Aorta (tissue), 5 donors: ENCODE measurements around the gene FAM234B. TPM values are rescaled to one million over a fixed set of nuclear protein-coding genes. Genes with fewer than 3 reads are reported as not detected.

Source experiments
- ATAC-seq: fragments of 200-7000 bp; cut with Tn5 transposase; one replicate; pipeline ENCODE4 v1.9.1; 2022; ENCODE audit warnings: moderate library complexity; ENCODE audit not compliant: low FRiP score
- DNase-seq, 2 donors: peaks; one replicate each; pipeline ENCODE4 v3.0.0-alpha.2; 2020
- H3K27ac ChIP-seq, 2 donors: one replicate each; pipeline ENCODE4 v1.5.1; 2013; ENCODE audit warnings: low read length in 2 of 2, mild to moderate bottlenecking in 2 of 2, moderate library complexity in 2 of 2, control low read depth in 1 of 2, inconsistent platforms in 1 of 2, low read depth in 1 of 2
- H3K27me3 ChIP-seq, 2 donors: one replicate each; pipeline ENCODE4 v1.6.1; 2013; ENCODE audit warnings: control low read depth in 1 of 2, low read length in 1 of 2, mild to moderate bottlenecking in 1 of 2, moderate library complexity in 1 of 2; ENCODE audit not compliant: insufficient read depth in 2 of 2, control insufficient read depth in 1 of 2
- H3K36me3 ChIP-seq, 2 donors: one replicate each; pipeline ENCODE4 v1.6.1; 2013; ENCODE audit warnings: control low read depth in 1 of 2, low read length in 1 of 2, mild to moderate bottlenecking in 1 of 2; ENCODE audit not compliant: insufficient read depth in 2 of 2, control insufficient read depth in 1 of 2
- H3K4me1 ChIP-seq, 2 donors: one replicate each; pipeline ENCODE4 v1.6.1; 2013; ENCODE audit warnings: low read length in 2 of 2, control low read depth in 1 of 2, mild to moderate bottlenecking in 1 of 2, moderate library complexity in 1 of 2; ENCODE audit not compliant: insufficient read depth in 2 of 2, control insufficient read depth in 1 of 2
- H3K4me3 ChIP-seq, 2 donors: one replicate each; pipeline ENCODE4 v1.5.1; 2013; ENCODE audit warnings: low read length in 2 of 2, control low read depth in 1 of 2, mild to moderate bottlenecking in 1 of 2
- H3K9me3 ChIP-seq: one replicate; pipeline ENCODE4 v1.6.1; 2013; ENCODE audit warnings: mild to moderate bottlenecking, low read length; ENCODE audit not compliant: control insufficient read depth
- WGBS, 2 donors: extraction: QIAGEN DNeasy Blood & Tissue Kit; methylation state at CpG; one replicate each; pipeline ENCODE4 v1.1.7; 2013; 5-methylcytosine and 5-hydroxymethylcytosine counted together
- intact Hi-C, 2 donors: fragments of 100-400 bp; cut with DNase I; formaldehyde crosslinking; loops; one replicate each; pipeline versions ENCODE4 v1.14.2 to v1.15.0; 2022
- polyA plus RNA-seq, 2 donors: library from polyadenylated mRNA; stranded (reverse); fragments of 200-250 nt; gene quantifications; one replicate each; pipeline ENCODE4 v1.2.3, GENCODE V29; 2013
- total RNA-seq, 2 donors: library from RNA; stranded (reverse); fragmentation: NEBNext Ultra II Directional; extraction: Animal tissue kit (Norgen Biotek cat#: 25700); gene quantifications; one replicate each; pipeline ENCODE4 v1.2.1, GENCODE V29; 2021
- donor health status: healthy with polysubstance abuse.
- donor health status: Bipolar disorder and iron deficiency.
- donor health status: DM: no; HTN: no; CAD: no.
- donor health status: DM: no; HTN: no; CAD: no.
- donor health status: DM: yes; HTN: yes; CAD: no.

The FAM234B gene
- total and polyA plus RNA-seq, 4 donors: 0.95 to 6.8 (median 5.2) TPM; not detected in 1

GRCh38 chr12:13130981-13131380, 86.8 kb downstream of the FAM234B start:
- no peaks in the 10 kb centered on the region for H3K4me1 ChIP-seq
- intact Hi-C loops: no loop called here
- ATAC-seq (no peak), DNase-seq (no peak)
- no peaks in the 10 kb centered on the region for H3K27me3 ChIP-seq
- H3K9me3 ChIP-seq: no peaks in the 10 kb centered on the region
- H3K36me3 ChIP-seq: no peaks in the 10 kb centered on the region
- whole genome bisulfite sequencing, 2 donors: 36 to 42% methylated on average over 3 of the region's 3 CpGs
- no peak overlapping the region for H3K27ac ChIP-seq
- no peak overlapping the region for H3K4me3 ChIP-seq

Other genes with a start within 250 kb of the FAM234B start
- 10 to 100 TPM; 42.8 to 46.0 TPM for gene DDX47, start 231.0 kb upstream of the FAM234B start, total RNA-seq
- 10 to 100 TPM; 23.8 to 40.6 TPM for gene DDX47, start 231.0 kb upstream of the FAM234B start, polyA plus RNA-seq
- 10 to 100 TPM; 36.6 to 86.0 TPM for gene GPRC5A, start 152.8 kb upstream of the FAM234B start, total RNA-seq
- gene GPRC5A, start 152.8 kb upstream of the FAM234B start, polyA plus RNA-seq: 1 to 10 TPM; 4.6 to 8.4 TPM
- under 1 TPM in 1 of 2 donors, not detected in 1; 0.39 TPM for gene GPRC5D, start 92.2 kb upstream of the FAM234B start, total RNA-seq
- gene GPRC5D, start 92.2 kb upstream of the FAM234B start, polyA plus RNA-seq: not detected
- 10 to 100 TPM; 55.8 to 73.6 TPM for gene HEBP1, start 44.1 kb upstream of the FAM234B start, total RNA-seq
- 100 to 1,000 TPM in 1 of 2 donors, 10 to 100 TPM in 1; 77.7 to 181 TPM for gene HEBP1, start 44.1 kb upstream of the FAM234B start, polyA plus RNA-seq
- not detected for gene GSG1, start 59.3 kb downstream of the FAM234B start, total RNA-seq
- not detected for gene GSG1, start 59.3 kb downstream of the FAM234B start, polyA plus RNA-seq
- gene EMP1, start 152.3 kb downstream of the FAM234B start, total RNA-seq: 100 to 1,000 TPM; 593 to 594 TPM
- 10 to 100 TPM; 32.6 to 39.4 TPM for gene EMP1, start 152.3 kb downstream of the FAM234B start, polyA plus RNA-seq